GM12878 (cell line): ENCODE data around the gene CDC6. TPM values are rescaled to one million over a fixed set of nuclear protein-coding genes. Genes with fewer than 3 reads are reported as not detected.

ENCODE experiments used
- ATAC-seq: fragments of 200-7000 bp; cut with Tn5 transposase; 3 replicates; pipeline ENCODE4 v1.9.1; 2020; ENCODE audit warnings: mild to moderate bottlenecking, moderate library complexity
- BruUV-seq: library from RNA; stranded (reverse); fragments of 400-500 nt; replicated peaks from 2 replicates; lab custom pipeline; 2021; lab: Mats Ljungman, UMichigan
- CTCF ChIA-PET: fragments of 300-600 bp; sonication (Branson Sonifier 250); formaldehyde crosslinking; extraction: SDS; loops from one replicate; lab custom pipeline; 2021; ENCODE audit warnings: inconsistent platforms; lab: Yijun Ruan, JAX
- POLR2A ChIA-PET: fragments of 350-600 bp; formaldehyde crosslinking; extraction: SDS; loops from one replicate; lab custom pipeline; 2021; ENCODE audit warnings: inconsistent platforms; lab: Charles Lee
- RAD21 ChIA-PET: fragments of 300-600 bp; sonication (Branson Sonifier 250); formaldehyde crosslinking; loops from one replicate; lab custom pipeline; 2023; ENCODE audit warnings: antibody characterized with exemption; ENCODE audit not compliant: unreplicated experiment; lab: Charles Lee
- SMC1A ChIA-PET: fragments of 300-600 bp; sonication (Branson Sonifier 250); formaldehyde crosslinking; loops from one replicate; lab custom pipeline; 2023; ENCODE audit not compliant: unreplicated experiment, uncharacterized antibody; lab: Charles Lee
- DNase-seq: peaks from one replicate; pipeline ENCODE4 v3.0.0-alpha.2; 2011; ENCODE audit warnings: low read depth, low spot score
- FAIRE-seq: peaks from 3 replicates; lab custom pipeline; 2011; peaks lifted over from hg19 to GRCh38; lab: Jason Lieb, UNC
- H2AFZ ChIP-seq: 2 replicates; pipeline ENCODE4 v1.6.0; 2011; ENCODE audit warnings: low read depth, low read length, control low read depth; ENCODE audit not compliant: control insufficient read depth
- H3K27ac ChIP-seq: 2 replicates; pipeline ENCODE4 v1.5.1; 2011; ENCODE audit warnings: control low read depth; ENCODE audit not compliant: control insufficient read depth, insufficient read depth
- H3K27me3 ChIP-seq, 2 experiments: replicated peaks in 1 of 2; 2 replicates each; pipeline versions ENCODE4 v1.6.0 to v1.6.1; 2011; ENCODE audit warnings: low read length in 1 of 2; ENCODE audit not compliant: control insufficient read depth in 2 of 2, insufficient read depth in 2 of 2
- H3K36me3 ChIP-seq, 2 experiments: 2 replicates each; pipeline ENCODE4 v1.5.1; 2011; ENCODE audit warnings: low read length in 1 of 2; ENCODE audit not compliant: control insufficient read depth in 2 of 2, insufficient read depth in 2 of 2
- H3K4me1 ChIP-seq: 2 replicates; pipeline ENCODE4 v1.6.1; 2011; ENCODE audit warnings: mild to moderate bottlenecking, low read length, moderate library complexity, mixed read lengths; ENCODE audit not compliant: control insufficient read depth, insufficient read depth
- H3K4me2 ChIP-seq: 2 replicates; pipeline ENCODE4 v1.6.0; 2011; ENCODE audit warnings: control low read depth; ENCODE audit not compliant: control insufficient read depth, insufficient read depth
- H3K4me3 ChIP-seq: fragments of 200-600 bp; sonication (generic); 2 replicates; pipeline ENCODE4 v1.5.1; 2016
- H3K79me2 ChIP-seq: 2 replicates; pipeline ENCODE4 v1.6.0; 2011; ENCODE audit warnings: low read length; ENCODE audit not compliant: control insufficient read depth, insufficient read depth
- H3K9ac ChIP-seq: 2 replicates; pipeline ENCODE4 v1.8.0; 2011; ENCODE audit warnings: low read length, control low read depth, mixed read lengths; ENCODE audit not compliant: control insufficient read depth, insufficient read depth
- H3K9me3 ChIP-seq: replicated peaks from 3 replicates; pipeline ENCODE4 v1.5.1; 2011; ENCODE audit warnings: mild to moderate bottlenecking, low read length; ENCODE audit not compliant: control insufficient read depth, insufficient read depth
- H4K20me1 ChIP-seq: 2 replicates; pipeline ENCODE4 v1.6.0; 2011; ENCODE audit not compliant: control insufficient read depth, insufficient read depth
- CHD1 ChIP-seq: IDR thresholded peaks from 2 replicates; pipeline ENCODE4 v1.6.1; 2012; ENCODE audit warnings: low read depth, low read length, improper control_type of control experiment
- IKZF2 ChIP-seq, 2 experiments: fragments of 450-650 bp; IDR thresholded peaks; 2 replicates each; pipeline ENCODE4 v1.6.1; 2017; ENCODE audit warnings: mild to moderate bottlenecking in 2 of 2, moderate library complexity in 2 of 2
- KLF5 ChIP-seq: fragments of 450-650 bp; IDR thresholded peaks from 2 replicates; pipeline ENCODE4 v1.6.1; 2014; ENCODE audit warnings: mild to moderate bottlenecking; ENCODE audit not compliant: partially characterized antibody
- MXI1 ChIP-seq: fragments of 150-350 bp; IDR thresholded peaks from 2 replicates; pipeline ENCODE4 v1.6.1; 2011; ENCODE audit warnings: low read depth, mild to moderate bottlenecking, inconsistent platforms, low read length, improper control_type of control experiment
- NR2F1 ChIP-seq: fragments of 450-650 bp; conservative IDR thresholded peaks from 2 replicates; pipeline ENCODE4 v1.6.1; 2017; ENCODE audit warnings: mild to moderate bottlenecking
- POLR2A ChIP-seq: IDR thresholded peaks from 2 replicates; pipeline ENCODE4 v1.6.1; 2011; ENCODE audit warnings: low read depth, mild to moderate bottlenecking, low read length
- SP1 ChIP-seq: IDR thresholded peaks from one replicate; pipeline ENCODE4 v1.6.1; 2011; ENCODE audit warnings: low read depth, low read length
- STAT1 ChIP-seq: fragments of 450-650 bp; conservative IDR thresholded peaks from 2 replicates; pipeline ENCODE4 v1.6.1; 2014; ENCODE audit warnings: antibody characterized with exemption, mild to moderate bottlenecking
- WGBS: methylation state at CpG from one replicate; pipeline ENCODE4 v1.1.6; 2016; ENCODE audit warnings: low lambda C conversion rate; ENCODE audit not compliant: insufficient replicate concordance, insufficient coverage; ENCODE audit errors: missing lambda C conversion rate; 5-methylcytosine and 5-hydroxymethylcytosine counted together
- in situ Hi-C: fragments of 300-500 bp; cut with MboI; formaldehyde crosslinking; loops from 9 replicates; pipeline ENCODE4 v1.14.3; 2018; ENCODE audit warnings: mixed read lengths
- intact Hi-C: fragments of 100-400 bp; cut with micrococcal nuclease; formaldehyde crosslinking; loops from one replicate; pipeline ENCODE4 v1.14.2; 2022; ENCODE audit not compliant: unreplicated experiment
- polyA plus RNA-seq, 11 experiments: library from polyadenylated mRNA; depleted of rRNA in 4 of 11; unstranded in 6 of 11; stranded (reverse) in 5 of 11; fragments of >200 nt; fragmentation: Nextera tagmentation in 4 of 11; fragmentation: Illumina TruSeq in 1 of 11; extraction: Ambion mirVana in 4 of 11; extraction: Trizol in 1 of 11; gene quantifications; 1 replicate in 1 of 11; 2 replicates in 10 of 11; pipeline versions ENCODE4 v1.2.1 to v1.2.3, GENCODE V29; 2011 to 2016; ENCODE audit warnings: inconsistent platforms in 2 of 11, missing spikeins in 2 of 11, low read depth in 1 of 11
- total RNA-seq, 4 experiments: library from RNA; depleted of rRNA in 3 of 4; stranded (reverse); fragments of >200 nt in 3 of 4; fragmentation: Illumina TruSeq in 1 of 4; extraction: Trizol in 1 of 4; gene quantifications; 2 replicates each; pipeline versions ENCODE4 v1.2.1 to v1.2.3, GENCODE V29; 2013 to 2021
- TF ChIP-seq, protein P1 (sequence below): IDR thresholded peaks from 2 replicates; pipeline ENCODE4 v1.6.1; 2012; ENCODE audit warnings: low read depth, low read length, improper control_type of control experiment
- TF ChIP-seq, protein P2 (sequence below): fragments of 450-650 bp; conservative IDR thresholded peaks from 2 replicates; pipeline ENCODE4 v1.6.1; 2017; ENCODE audit warnings: mild to moderate bottlenecking, moderate library complexity
- TF ChIP-seq, protein P3 (sequence below): fragments of 450-650 bp; formaldehyde crosslinking; IDR thresholded peaks from 2 replicates; pipeline ENCODE4 v1.5.0; 2022; ENCODE audit warnings: mild to moderate bottlenecking, missing genetic modification characterization
- TF ChIP-seq, protein P4 (sequence below): IDR thresholded peaks from 2 replicates; pipeline ENCODE4 v1.6.1; 2011; ENCODE audit warnings: borderline replicate concordance, low read depth, mild to moderate bottlenecking, moderate library complexity, mixed read lengths, low read length; ENCODE audit not compliant: insufficient read depth; ENCODE audit errors: extremely low read length

CDC6 gene
- total and polyA plus RNA-seq, 10 of the 15 experiments (the other 5 are each of a cell fraction or from before 2014, with no cell fraction given) = 13.3 to 60.9 (median 47.6) TPM

GRCh38 chr17:40322358-40323315 lies 35.0 kb downstream of the CDC6 start:
- ChIA-PET SMC1A (interaction anchor here (0.6 to 11.2 kb wide), 4 partner anchors 15 to 484 kb away, joined by 3 to 172 read pairs (median 4); partner anchors contain the start of gene RARA), RAD21 (interaction anchor here (0.6 to 12.6 kb wide), 6 partner anchors 13 to 210 kb away, joined by 3 to 156 read pairs (median 4); partner anchors contain the start of gene RARA), CTCF (interaction anchor here (0.6 to 8.4 kb wide), 4 partner anchors 13 to 378 kb away, joined by 3 to 90 read pairs (median 32); partner anchors contain the start of gene RARA), POLR2A (interaction anchor here (0.6 to 7.0 kb wide), 6 partner anchors 12 to 256 kb away, joined by 3 to 123 read pairs (median 4); partner anchors contain the start of gene RARA)
- FAIRE-seq (peak; percentile 88), ATAC-seq (peak; percentile 40), DNase-seq (peak; percentile 88)
- no peaks in the 10 kb centered on the region for H4K20me1 ChIP-seq
- no peaks in the 10 kb centered on the region for H3K27me3 ChIP-seq
- H3K4me3 ChIP-seq = peak overlapping the region; percentile 91
- intact Hi-C loops = loop anchor here (5.0 kb wide), 2 partner anchors 35 to 1350 kb away; no protein-coding TSS in a partner anchor
- H3K9ac ChIP-seq = peak overlapping the region; percentile 91
- peaks cover 96% of the 10 kb centered on the region for H3K79me2 ChIP-seq
- WGBS = 2% methylated on average over 19 of the region's 19 CpGs
- peak overlapping the region; percentile 96 for H3K27ac ChIP-seq
- no peaks in the 10 kb centered on the region for H3K9me3 ChIP-seq
- BruUV-seq = no TSS peak
- peak overlapping the region; percentile 100 for H3K4me2 ChIP-seq
- H2AFZ ChIP-seq = peak overlapping the region; percentile 57
- in situ Hi-C loops = loop anchor here (10.0 kb wide), 1 partner anchor 1352 kb away; no protein-coding TSS in a partner anchor
- H3K4me1 ChIP-seq = peaks cover 62% of the 10 kb centered on the region
- H3K36me3 ChIP-seq = peaks cover 0 to 2% of the 10 kb centered on the region in 2 experiments; a peak in 1 of 4 replicates
- TF ChIP-seq, protein P1, sequence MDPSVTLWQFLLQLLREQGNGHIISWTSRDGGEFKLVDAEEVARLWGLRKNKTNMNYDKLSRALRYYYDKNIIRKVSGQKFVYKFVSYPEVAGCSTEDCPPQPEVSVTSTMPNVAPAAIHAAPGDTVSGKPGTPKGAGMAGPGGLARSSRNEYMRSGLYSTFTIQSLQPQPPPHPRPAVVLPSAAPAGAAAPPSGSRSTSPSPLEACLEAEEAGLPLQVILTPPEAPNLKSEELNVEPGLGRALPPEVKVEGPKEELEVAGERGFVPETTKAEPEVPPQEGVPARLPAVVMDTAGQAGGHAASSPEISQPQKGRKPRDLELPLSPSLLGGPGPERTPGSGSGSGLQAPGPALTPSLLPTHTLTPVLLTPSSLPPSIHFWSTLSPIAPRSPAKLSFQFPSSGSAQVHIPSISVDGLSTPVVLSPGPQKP = peak; percentile 63
- TF ChIP-seq, protein P2, sequence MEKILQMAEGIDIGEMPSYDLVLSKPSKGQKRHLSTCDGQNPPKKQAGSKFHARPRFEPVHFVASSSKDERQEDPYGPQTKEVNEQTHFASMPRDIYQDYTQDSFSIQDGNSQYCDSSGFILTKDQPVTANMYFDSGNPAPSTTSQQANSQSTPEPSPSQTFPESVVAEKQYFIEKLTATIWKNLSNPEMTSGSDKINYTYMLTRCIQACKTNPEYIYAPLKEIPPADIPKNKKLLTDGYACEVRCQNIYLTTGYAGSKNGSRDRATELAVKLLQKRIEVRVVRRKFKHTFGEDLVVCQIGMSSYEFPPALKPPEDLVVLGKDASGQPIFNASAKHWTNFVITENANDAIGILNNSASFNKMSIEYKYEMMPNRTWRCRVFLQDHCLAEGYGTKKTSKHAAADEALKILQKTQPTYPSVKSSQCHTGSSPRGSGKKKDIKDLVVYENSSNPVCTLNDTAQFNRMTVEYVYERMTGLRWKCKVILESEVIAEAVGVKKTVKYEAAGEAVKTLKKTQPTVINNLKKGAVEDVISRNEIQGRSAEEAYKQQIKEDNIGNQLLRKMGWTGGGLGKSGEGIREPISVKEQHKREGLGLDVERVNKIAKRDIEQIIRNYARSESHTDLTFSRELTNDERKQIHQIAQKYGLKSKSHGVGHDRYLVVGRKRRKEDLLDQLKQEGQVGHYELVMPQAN = peak; percentile 92
- TF ChIP-seq CHD1 = 0 out of 2 replicates have a peak, but pooled peaks have one; percentile 36
- 0 out of 2 replicates have a peak, but pooled peaks have one; percentile 25 for TF ChIP-seq STAT1
- TF ChIP-seq MXI1 = peak; percentile 77
- peak; percentile 84 for TF ChIP-seq KLF5
- TF ChIP-seq, protein P3, sequence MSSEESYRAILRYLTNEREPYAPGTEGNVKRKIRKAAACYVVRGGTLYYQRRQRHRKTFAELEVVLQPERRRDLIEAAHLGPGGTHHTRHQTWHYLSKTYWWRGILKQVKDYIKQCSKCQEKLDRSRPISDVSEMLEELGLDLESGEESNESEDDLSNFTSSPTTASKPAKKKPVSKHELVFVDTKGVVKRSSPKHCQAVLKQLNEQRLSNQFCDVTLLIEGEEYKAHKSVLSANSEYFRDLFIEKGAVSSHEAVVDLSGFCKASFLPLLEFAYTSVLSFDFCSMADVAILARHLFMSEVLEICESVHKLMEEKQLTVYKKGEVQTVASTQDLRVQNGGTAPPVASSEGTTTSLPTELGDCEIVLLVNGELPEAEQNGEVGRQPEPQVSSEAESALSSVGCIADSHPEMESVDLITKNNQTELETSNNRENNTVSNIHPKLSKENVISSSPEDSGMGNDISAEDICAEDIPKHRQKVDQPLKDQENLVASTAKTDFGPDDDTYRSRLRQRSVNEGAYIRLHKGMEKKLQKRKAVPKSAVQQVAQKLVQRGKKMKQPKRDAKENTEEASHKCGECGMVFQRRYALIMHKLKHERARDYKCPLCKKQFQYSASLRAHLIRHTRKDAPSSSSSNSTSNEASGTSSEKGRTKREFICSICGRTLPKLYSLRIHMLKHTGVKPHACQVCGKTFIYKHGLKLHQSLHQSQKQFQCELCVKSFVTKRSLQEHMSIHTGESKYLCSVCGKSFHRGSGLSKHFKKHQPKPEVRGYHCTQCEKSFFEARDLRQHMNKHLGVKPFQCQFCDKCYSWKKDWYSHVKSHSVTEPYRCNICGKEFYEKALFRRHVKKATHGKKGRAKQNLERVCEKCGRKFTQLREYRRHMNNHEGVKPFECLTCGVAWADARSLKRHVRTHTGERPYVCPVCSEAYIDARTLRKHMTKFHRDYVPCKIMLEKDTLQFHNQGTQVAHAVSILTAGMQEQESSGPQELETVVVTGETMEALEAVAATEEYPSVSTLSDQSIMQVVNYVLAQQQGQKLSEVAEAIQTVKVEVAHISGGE = no peak
- TF ChIP-seq, protein P4, sequence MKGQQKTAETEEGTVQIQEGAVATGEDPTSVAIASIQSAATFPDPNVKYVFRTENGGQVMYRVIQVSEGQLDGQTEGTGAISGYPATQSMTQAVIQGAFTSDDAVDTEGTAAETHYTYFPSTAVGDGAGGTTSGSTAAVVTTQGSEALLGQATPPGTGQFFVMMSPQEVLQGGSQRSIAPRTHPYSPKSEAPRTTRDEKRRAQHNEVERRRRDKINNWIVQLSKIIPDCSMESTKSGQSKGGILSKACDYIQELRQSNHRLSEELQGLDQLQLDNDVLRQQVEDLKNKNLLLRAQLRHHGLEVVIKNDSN = peak; percentile 93
- TF ChIP-seq SP1 = peak; percentile 77
- TF ChIP-seq NR2F1 = peak; percentile 62; the same call in 1 of the 2 replicates
- peak; percentile 82 for TF ChIP-seq POLR2A
- peak; percentile 100 for TF ChIP-seq IKZF2 (IDR thresholded peaks at IDR 0.05)
